Spleen (tissue), 11 donors: ENCODE results near the gene PYHIN1. TPM values are rescaled to one million over a fixed set of nuclear protein-coding genes. Genes with fewer than 3 reads are reported as not detected.

Experiments used
- DNase-seq: peaks from one replicate; pipeline ENCODE4 v3.0.0-alpha.2; 2020
- H3K27ac ChIP-seq, 8 donors: fragments of 200-600 bp; sonication (generic) in 7 of 8; 1 replicate in 4 of 8; 2 replicates in 4 of 8; pipeline versions ENCODE4 v1.5.0 to v1.8.0; 2016 to 2021; ENCODE audit warnings: inconsistent platforms in 4 of 8, mild to moderate bottlenecking in 4 of 8, moderate library complexity in 1 of 8
- H3K27me3 ChIP-seq, 7 donors: fragments of 200-600 bp; sonication (generic) in 6 of 7; replicated peaks in 1 of 7; 1 replicate in 4 of 7; 2 replicates in 3 of 7; pipeline versions ENCODE4 v1.5.0 to v1.8.0; 2016 to 2021; ENCODE audit warnings: inconsistent platforms in 3 of 7, mild to moderate bottlenecking in 1 of 7
- H3K36me3 ChIP-seq, 6 donors: fragments of 200-600 bp; sonication (generic) in 5 of 6; 1 replicate in 4 of 6; 2 replicates in 2 of 6; pipeline versions ENCODE4 v1.5.0 to v1.8.0; 2016 to 2021; ENCODE audit warnings: inconsistent platforms in 2 of 6
- H3K4me1 ChIP-seq, 6 donors: fragments of 200-600 bp; sonication (generic) in 5 of 6; 1 replicate in 3 of 6; 2 replicates in 3 of 6; pipeline versions ENCODE4 v1.5.0 to v1.8.0; 2016 to 2021; ENCODE audit warnings: inconsistent platforms in 3 of 6
- H3K4me3 ChIP-seq, 8 donors: fragments of 200-600 bp; sonication (generic) in 7 of 8; 1 replicate in 4 of 8; 2 replicates in 4 of 8; pipeline versions ENCODE4 v1.5.0 to v1.8.0; 2016 to 2021; ENCODE audit warnings: inconsistent platforms in 4 of 8, mild to moderate bottlenecking in 4 of 8, moderate library complexity in 2 of 8
- H3K9me3 ChIP-seq, 8 donors: fragments of 200-600 bp; sonication (generic) in 7 of 8; 1 replicate in 4 of 8; 2 replicates in 4 of 8; pipeline versions ENCODE4 v1.5.0 to v1.8.0; 2016 to 2021; ENCODE audit warnings: inconsistent platforms in 4 of 8
- POLR2A ChIP-seq, 3 donors: fragments of 450-650 bp; IDR thresholded peaks; one replicate each; pipeline ENCODE4 v1.5.1; 2017; ENCODE audit warnings: antibody characterized with exemption in 3 of 3, mild to moderate bottlenecking in 1 of 3
- POLR2AphosphoS5 ChIP-seq, 3 donors: sonication (generic); formaldehyde crosslinking; IDR thresholded peaks; one replicate each; pipeline ENCODE4 v1.5.1; 2017; ENCODE audit warnings: antibody characterized with exemption in 3 of 3
- WGBS, 5 donors: extraction: QIAGEN DNeasy Blood & Tissue Kit in 3 of 5; methylation state at CpG; one replicate each; pipeline versions ENCODE4 v1.1.5 to v1.1.7; 2013 to 2018; 5-methylcytosine and 5-hydroxymethylcytosine counted together
- intact Hi-C: fragments of 100-400 bp; cut with DNase I; formaldehyde crosslinking; loops from one replicate; pipeline ENCODE4 v1.15.0; 2023; ENCODE audit warnings: low total_unique reads
- polyA plus RNA-seq, 3 donors: library from polyadenylated mRNA; stranded (reverse); fragments of 200-250 nt; gene quantifications; one replicate each; pipeline ENCODE4 v1.2.1, GENCODE V29; 2013
- total RNA-seq, 7 donors: library from RNA; depleted of rRNA in 3 of 7; stranded (reverse); fragments of >200 nt in 3 of 7; fragmentation: NEBNext Ultra II Directional in 4 of 7; extraction: Animal tissue kit (Norgen Biotek cat#: 25700) in 4 of 7; gene quantifications; one replicate each; pipeline versions ENCODE4 v1.1.0 to v1.2.1, GENCODE V29; 2016 to 2021
- TF ChIP-seq, protein P1 (sequence below), 11 experiments: fragments of 200-600 bp in 7 of 11; fragments of 450-650 bp in 4 of 11; sonication (generic) in 4 of 11; IDR thresholded peaks in 8 of 11; conservative IDR thresholded peaks in 3 of 11; 1 replicate in 7 of 11; 2 replicates in 4 of 11; pipeline versions ENCODE4 v1.4.0 to v1.8.0; 2016 to 2021; ENCODE audit warnings: antibody characterized with exemption in 11 of 11, inconsistent platforms in 4 of 11, mild to moderate bottlenecking in 1 of 11
- donor health status: healthy with polysubstance abuse.
- donor health status: DM: no; HTN: no; CAD: no; lungs with moderate emphysema.
- donor health status: DM: no; HTN: no; CAD: no.
- donor health status: Bipolar disorder and iron deficiency.
- donor health status: healthy.
- donor health status: DM: no; HTN: no; CAD: no.
- donor health status: DM: yes; HTN: yes; CAD: no.

PYHIN1 gene
- total and polyA plus RNA-seq, 10 donors = 3.5 to 48.2 (median 21.2) TPM

DNA sequence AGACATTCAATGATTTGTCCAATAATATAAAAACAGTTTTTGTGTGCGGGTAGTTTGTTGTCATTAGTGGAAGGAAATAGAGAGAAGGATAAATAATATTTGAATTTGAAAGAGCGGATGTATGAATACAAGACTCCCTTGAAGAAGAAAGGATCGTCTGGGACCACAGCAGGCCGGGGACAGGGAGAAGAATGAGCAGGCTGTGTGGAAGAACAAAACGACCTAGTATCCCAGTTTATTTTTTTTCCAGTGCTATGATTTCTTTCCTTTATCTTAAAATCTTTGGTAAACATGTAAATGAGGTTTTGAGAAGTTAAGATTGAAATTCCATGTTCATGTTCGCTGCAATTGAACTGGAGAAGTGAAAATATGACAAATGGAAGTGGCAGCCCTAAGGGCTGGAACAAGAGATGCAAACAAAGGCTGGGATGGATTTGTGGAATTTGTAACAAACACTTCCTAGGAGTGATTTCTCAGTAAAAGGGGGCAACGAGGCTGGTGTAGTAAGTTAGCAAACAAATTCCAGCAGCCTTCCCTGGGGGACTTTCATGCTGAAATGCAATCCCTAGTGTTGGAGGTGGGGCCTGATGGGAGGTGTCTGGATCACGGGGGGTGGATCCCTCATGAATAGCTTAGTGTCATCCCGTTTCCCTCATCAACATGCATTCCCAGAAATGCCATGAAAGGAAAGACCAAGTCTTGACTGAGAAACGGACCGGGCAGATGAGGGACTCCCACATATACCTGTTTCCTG, 68.1 kb downstream of the PYHIN1 start:
- H3K4me3 ChIP-seq = peak overlapping the region; percentile 13 to 63 (median 28)

DNA sequence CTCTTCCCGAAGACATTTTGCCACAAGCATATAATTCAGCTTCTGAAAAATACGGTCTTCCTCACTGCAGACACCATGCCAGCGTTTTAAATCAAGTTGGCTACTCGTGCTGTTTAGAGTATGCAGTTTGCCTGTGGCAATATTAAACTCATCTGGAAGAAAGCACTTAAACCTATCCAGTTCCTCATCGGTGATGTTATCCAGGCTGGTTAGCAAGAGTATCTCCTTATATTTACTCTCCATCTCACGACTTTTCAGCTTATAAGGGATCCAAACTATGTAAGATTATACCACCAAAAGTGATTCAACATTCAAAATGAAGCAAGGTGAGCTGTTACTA, 68.7 kb downstream of the PYHIN1 start:
- 49 to 75% (median 62%) methylated on average over 6 of the region's 6 CpGs for WGBS, 5 donors
- Histone ChIP-seq H3K4me3 (peak overlapping the region; percentile 4 to 63 (median 26)), H3K27ac (peak overlapping the region; percentile 49 to 88 (median 88)), H3K36me3 (no peaks in the 10 kb centered on the region), H3K27me3 (no peaks in the 10 kb centered on the region), H3K4me1 (peaks cover 4 to 52% (median 19%) of the 10 kb centered on the region in 6 donors), H3K9me3 (no peaks in the 10 kb centered on the region)
- no peak for TF ChIP-seq POLR2AphosphoS5 (IDR thresholded peaks at IDR 0.05)
- TF ChIP-seq, protein P1, sequence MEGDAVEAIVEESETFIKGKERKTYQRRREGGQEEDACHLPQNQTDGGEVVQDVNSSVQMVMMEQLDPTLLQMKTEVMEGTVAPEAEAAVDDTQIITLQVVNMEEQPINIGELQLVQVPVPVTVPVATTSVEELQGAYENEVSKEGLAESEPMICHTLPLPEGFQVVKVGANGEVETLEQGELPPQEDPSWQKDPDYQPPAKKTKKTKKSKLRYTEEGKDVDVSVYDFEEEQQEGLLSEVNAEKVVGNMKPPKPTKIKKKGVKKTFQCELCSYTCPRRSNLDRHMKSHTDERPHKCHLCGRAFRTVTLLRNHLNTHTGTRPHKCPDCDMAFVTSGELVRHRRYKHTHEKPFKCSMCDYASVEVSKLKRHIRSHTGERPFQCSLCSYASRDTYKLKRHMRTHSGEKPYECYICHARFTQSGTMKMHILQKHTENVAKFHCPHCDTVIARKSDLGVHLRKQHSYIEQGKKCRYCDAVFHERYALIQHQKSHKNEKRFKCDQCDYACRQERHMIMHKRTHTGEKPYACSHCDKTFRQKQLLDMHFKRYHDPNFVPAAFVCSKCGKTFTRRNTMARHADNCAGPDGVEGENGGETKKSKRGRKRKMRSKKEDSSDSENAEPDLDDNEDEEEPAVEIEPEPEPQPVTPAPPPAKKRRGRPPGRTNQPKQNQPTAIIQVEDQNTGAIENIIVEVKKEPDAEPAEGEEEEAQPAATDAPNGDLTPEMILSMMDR (IDR thresholded peaks at IDR 0.05 in 8 of 11, conservative IDR thresholded peaks at IDR 0.05 in 3 of 11) = no peak
- intact Hi-C loops = no loop called here
- DNase-seq = no peak

More for the DNA sequence above, 68.1 kb downstream of the PYHIN1 start:
- intact Hi-C loops = loop anchor here (5.0 to 10.0 kb wide), 3 partner anchors 205 to 792 kb away; no protein-coding TSS in a partner anchor
- Histone ChIP-seq H3K4me1 (peaks cover 4 to 48% (median 19%) of the 10 kb centered on the region in 6 donors), H3K27me3 (no peaks in the 10 kb centered on the region), H3K36me3 (no peaks in the 10 kb centered on the region), H3K9me3 (no peaks in the 10 kb centered on the region), H3K27ac (peak overlapping the region; percentile 49 to 88 (median 88))
- no peak for DNase-seq
- TF ChIP-seq, protein P1 (IDR thresholded peaks at IDR 0.05 in 8 of 11, conservative IDR thresholded peaks at IDR 0.05 in 3 of 11) = no peak
- TF ChIP-seq POLR2AphosphoS5 (IDR thresholded peaks at IDR 0.05) (peak in 2 of 3 donors; percentile 34 to 88), POLR2A (IDR thresholded peaks at IDR 0.05) (peak in 2 of 3 donors; percentile 31 to 86)
- WGBS, 5 donors = 44 to 60% (median 57%) methylated on average over 11 of the region's 11 CpGs

DNA sequence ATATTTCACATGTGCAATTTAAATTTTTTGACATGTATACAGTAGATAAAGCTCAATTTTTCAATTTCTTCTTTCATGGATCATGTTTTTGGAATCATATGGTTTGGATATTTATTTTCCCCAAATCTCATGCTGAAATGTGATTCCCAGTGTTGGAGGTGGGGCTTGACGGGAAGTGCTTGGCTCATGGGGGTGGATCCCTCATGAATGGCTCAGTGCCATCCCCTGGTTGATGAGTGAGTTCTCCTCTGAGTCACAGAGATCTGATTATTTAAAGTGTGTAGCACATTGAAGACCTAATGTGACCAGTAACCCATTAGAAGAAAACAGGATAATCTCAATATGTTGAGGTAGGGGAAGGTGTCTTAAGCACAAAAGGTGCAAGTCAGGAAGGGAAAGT, 69.3 kb downstream of the PYHIN1 start:
- H3K27ac ChIP-seq = peak overlapping the region; percentile 49 to 88 (median 88)
- peak overlapping the region; percentile 4 to 63 (median 26) for H3K4me3 ChIP-seq
- no peaks in the 10 kb centered on the region for H3K27me3 ChIP-seq
- intact Hi-C loops = no loop called here
- no peaks in the 10 kb centered on the region for H3K9me3 ChIP-seq
- TF ChIP-seq POLR2AphosphoS5 (IDR thresholded peaks at IDR 0.05) = peak in 1 of 3 donors; percentile 75
- no peak for TF ChIP-seq POLR2A (IDR thresholded peaks at IDR 0.05)
- 46 to 68% (median 54%) methylated on average over 1 of the region's 1 CpG for WGBS, 5 donors
- DNase-seq = no peak
- peaks cover 6 to 58% (median 22%) of the 10 kb centered on the region in 6 donors for H3K4me1 ChIP-seq
- no peaks in the 10 kb centered on the region for H3K36me3 ChIP-seq

GRCh38 chr1:159005161-159005560, 73.8 kb downstream of the PYHIN1 start:
- Histone ChIP-seq H3K27ac (peak overlapping the region in 7 of 8 donors; percentile 29 to 96 (median 57)), H3K4me1 (peaks cover 15 to 73% (median 50%) of the 10 kb centered on the region in 6 donors), H3K36me3 (no peaks in the 10 kb centered on the region), H3K27me3 (no peaks in the 10 kb centered on the region), H3K4me3 (no peak overlapping the region), H3K9me3 (no peaks in the 10 kb centered on the region)
- DNase-seq = no peak
- intact Hi-C loops = no loop called here
- no peak for TF ChIP-seq POLR2A (IDR thresholded peaks at IDR 0.05)
- TF ChIP-seq POLR2AphosphoS5 (IDR thresholded peaks at IDR 0.05) = no peak
- TF ChIP-seq, protein P1 (IDR thresholded peaks at IDR 0.05 in 8 of 11, conservative IDR thresholded peaks at IDR 0.05 in 3 of 11) = no peak
